ENCODE data around the gene ZBTB20. TPM values are rescaled to one million over a fixed set of nuclear protein-coding genes. Genes with fewer than 3 reads are reported as not detected.

ZBTB20 gene
- total RNA-seq, 1 donor from 2014 or later, result 21.4 TPM

- Histone ChIP-seq H3K4me1 (ENCODE audit: insufficient read depth, low read length) (no peaks in the 10 kb centered on the region), H3K9me3 (ENCODE audit: insufficient read depth, low read depth, low read length) (no peaks in the 10 kb centered on the region), H2AFZ (ENCODE audit: low read depth, low read length) (no peak overlapping the region), H3K4me2 (ENCODE audit: low read length) (no peak overlapping the region), H3K27me3 (ENCODE audit: insufficient read depth, low read length) (no peaks in the 10 kb centered on the region), H3K79me2 (ENCODE audit: insufficient read depth, low read length) (no peaks in the 10 kb centered on the region), H3K4me3 (ENCODE audit: insufficient read depth, low read depth, low read length) (no peak overlapping the region), H3K27ac (ENCODE audit: low read depth, low read length) (no peak overlapping the region), H3K36me3 (ENCODE audit: insufficient read depth, low read length) (no peaks in the 10 kb centered on the region), H3K9ac (ENCODE audit: low read length) (no peak overlapping the region), H4K20me1 (ENCODE audit: insufficient read depth, low read length) (no peaks in the 10 kb centered on the region)
- Mint-ChIP-seq H3K36me3 (ENCODE audit: low read depth, unreplicated experiment) (no peaks in the 10 kb centered on the region), H3K9me3 (ENCODE audit: unreplicated experiment) (no peaks in the 10 kb centered on the region), H3K4me1 (ENCODE audit: low read depth, unreplicated experiment) (no peaks in the 10 kb centered on the region), H3K27ac (ENCODE audit: unreplicated experiment) (no peak overlapping the region), H3K4me3 (ENCODE audit: unreplicated experiment) (no peak overlapping the region), H3K27me3 (ENCODE audit: low read depth, unreplicated experiment) (peaks cover 6% of the 10 kb centered on the region)
- FAIRE-seq (no peak), DNase-seq (ENCODE audit: low read depth) (no peak)
- TF ChIP-seq EZH2 (IDR thresholded peaks at IDR 0.05; ENCODE audit: insufficient read depth, low read length), result no peak
- TF ChIP-seq CTCF (IDR thresholded peaks at IDR 0.05; ENCODE audit: insufficient read depth, low read depth, low read length), result no peak
These were observed 852.1 kb downstream of the ZBTB20 start for GRCh38 chr3:114294940-114295480.

DNA sequence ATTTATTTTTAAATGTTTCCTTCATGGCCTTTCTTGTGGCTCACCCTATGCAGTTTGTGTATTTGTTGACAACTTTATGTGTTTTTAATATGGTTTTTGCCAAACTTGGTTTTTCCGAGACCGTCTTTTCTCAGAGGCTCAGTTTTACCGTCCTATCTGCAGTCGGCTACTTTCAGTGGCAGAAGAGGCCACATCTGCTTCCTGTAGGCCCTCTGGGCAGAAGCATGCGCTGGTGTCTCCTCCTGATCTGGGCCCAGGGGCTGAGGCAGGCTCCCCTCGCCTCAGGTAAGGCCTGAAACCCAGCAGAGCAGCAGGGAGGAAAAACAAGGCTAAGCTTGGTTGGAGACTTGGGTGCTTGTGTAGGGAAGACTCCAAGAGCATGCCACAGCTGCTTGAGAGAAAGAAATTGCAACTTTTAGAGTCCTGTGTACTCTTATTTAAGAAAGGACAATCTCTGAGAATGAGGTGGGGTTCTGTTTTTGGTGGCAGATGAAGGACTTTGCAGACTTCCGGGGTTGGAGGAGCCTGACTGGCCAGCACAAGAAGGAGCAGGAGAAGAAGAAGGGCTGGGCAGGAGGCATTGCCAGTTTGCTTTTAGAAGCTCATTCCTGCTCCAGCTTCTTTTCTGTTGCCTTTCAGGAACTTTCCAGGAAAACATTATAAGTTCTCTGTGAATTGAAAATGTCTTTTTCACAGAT, 853.1 kb downstream of the ZBTB20 start, which contains the start of gene TIGIT:
TSS of gene TIGIT (plus strand) at position 191 of the 698 bp plus-strand sequence. CDS start at position 225, 34 bp downstream.
- H3K9ac ChIP-seq (ENCODE audit: low read length), result no peak within 1 kb of the TSS
- no peak within 1 kb of the TSS for H3K4me3 Mint-ChIP-seq (ENCODE audit: unreplicated experiment)
- no peaks in the 10 kb centered on the region for H4K20me1 ChIP-seq (ENCODE audit: insufficient read depth, low read length)
- no peak within 1 kb of the TSS for H3K4me2 ChIP-seq (ENCODE audit: low read length)
- TF ChIP-seq EZH2 (IDR thresholded peaks at IDR 0.05; ENCODE audit: insufficient read depth, low read length), result no peak
- TF ChIP-seq CTCF (IDR thresholded peaks at IDR 0.05; ENCODE audit: insufficient read depth, low read depth, low read length), result no peak
- no peaks in the 10 kb centered on the region for H3K79me2 ChIP-seq (ENCODE audit: insufficient read depth, low read length)
- H3K27me3 ChIP-seq (ENCODE audit: insufficient read depth, low read length), result no peaks in the 10 kb centered on the region
- no peak within 1 kb of the TSS for H3K27ac ChIP-seq (ENCODE audit: low read depth, low read length)
- no peak within 1 kb of the TSS for H2AFZ ChIP-seq (ENCODE audit: low read depth, low read length)
- FAIRE-seq, result no peak
- peaks cover 6% of the 10 kb centered on the region for H3K27me3 Mint-ChIP-seq (ENCODE audit: low read depth, unreplicated experiment)
- H3K36me3 Mint-ChIP-seq (ENCODE audit: low read depth, unreplicated experiment), result no peaks in the 10 kb centered on the region
- no peaks in the 10 kb centered on the region for H3K9me3 Mint-ChIP-seq (ENCODE audit: unreplicated experiment)
- H3K4me1 ChIP-seq (ENCODE audit: insufficient read depth, low read length), result no peaks in the 10 kb centered on the region
- H3K36me3 ChIP-seq (ENCODE audit: insufficient read depth, low read length), result no peaks in the 10 kb centered on the region
- no peaks in the 10 kb centered on the region for H3K9me3 ChIP-seq (ENCODE audit: insufficient read depth, low read depth, low read length)
- no peaks in the 10 kb centered on the region for H3K4me1 Mint-ChIP-seq (ENCODE audit: low read depth, unreplicated experiment)
- DNase-seq (ENCODE audit: low read depth), result no peak
- H3K27ac Mint-ChIP-seq (ENCODE audit: unreplicated experiment), result no peak within 1 kb of the TSS
- no peak within 1 kb of the TSS for H3K4me3 ChIP-seq (ENCODE audit: insufficient read depth, low read depth, low read length)
